CD4-positive, alpha-beta T cell treated with Interferon gamma for 1 hour (primary cell): ENCODE results near the gene APOBEC3F.
"Not testable (repeated sequence)": the region's sequence is repeated elsewhere in the genome, so short reads cannot be mapped to it uniquely, and the experiment has no call there.

Experiments used
- DNase-seq: peaks from one replicate; pipeline ENCODE4 v3.0.0-alpha.2; 2020

Gene APOBEC3F

GRCh38 chr22:39076155-39077025 lies 35.7 kb downstream of the APOBEC3F start:
- not testable (repeated sequence) for DNase-seq

- peak; percentile 72 for DNase-seq
Measured at GRCh38 chr22:39077026-39077840, 36.6 kb downstream of the APOBEC3F start, which contains the start of gene APOBEC3G. Gene APOBEC3G (plus strand): TSS chr22:39077275. CDS start chr22:39077362, 87 bp downstream.

GRCh38 chr22:39077912-39078311 lies 37.2 kb downstream of the APOBEC3F start:
- DNase-seq = not testable (repeated sequence)

GRCh38 chr22:39078329-39078728 lies 37.7 kb downstream of the APOBEC3F start:
- DNase-seq = no peak

GRCh38 chr22:39079054-39079637 lies 38.5 kb downstream of the APOBEC3F start:
- DNase-seq = not testable (repeated sequence)

GRCh38 chr22:39080052-39080762 lies 39.5 kb downstream of the APOBEC3F start:
- DNase-seq = peak; percentile 55

- DNase-seq = no peak
Measured at GRCh38 chr22:39081016-39081415, 40.4 kb downstream of the APOBEC3F start.

- no peak for DNase-seq
Measured at GRCh38 chr22:39081598-39081997, 40.9 kb downstream of the APOBEC3F start.

- DNase-seq = no peak
Measured at GRCh38 chr22:39083212-39084165, 42.8 kb downstream of the APOBEC3F start.

GRCh38 chr22:39084666-39085065 lies 44.0 kb downstream of the APOBEC3F start:
- no peak for DNase-seq

- no peak for DNase-seq
Measured at GRCh38 chr22:39087098-39087497, 46.4 kb downstream of the APOBEC3F start.

GRCh38 chr22:39087881-39088684 lies 47.4 kb downstream of the APOBEC3F start:
- DNase-seq = no peak

- no peak for DNase-seq
Measured at GRCh38 chr22:39088685-39089032, 48.0 kb downstream of the APOBEC3F start.

GRCh38 chr22:39089928-39090327 lies 49.3 kb downstream of the APOBEC3F start:
- DNase-seq = no peak

- DNase-seq = peak; percentile 86
Measured at GRCh38 chr22:39090426-39091064, 49.9 kb downstream of the APOBEC3F start.

- DNase-seq = no peak
Measured at GRCh38 chr22:39091126-39092081, 50.7 kb downstream of the APOBEC3F start.

GRCh38 chr22:39092111-39092862 lies 51.6 kb downstream of the APOBEC3F start:
- DNase-seq = no peak
